GM18499 (cell line): ENCODE data around the gene CHID1.

Experiments
- ATAC-seq: cut with Tn5 transposase; IDR thresholded peaks from one replicate; pipeline ENCODE4 v1.9.1; 2021; ENCODE audit warnings: moderate number of reproducible peaks; ENCODE audit not compliant: insufficient read depth, unreplicated experiment

CHID1 gene

DNA sequence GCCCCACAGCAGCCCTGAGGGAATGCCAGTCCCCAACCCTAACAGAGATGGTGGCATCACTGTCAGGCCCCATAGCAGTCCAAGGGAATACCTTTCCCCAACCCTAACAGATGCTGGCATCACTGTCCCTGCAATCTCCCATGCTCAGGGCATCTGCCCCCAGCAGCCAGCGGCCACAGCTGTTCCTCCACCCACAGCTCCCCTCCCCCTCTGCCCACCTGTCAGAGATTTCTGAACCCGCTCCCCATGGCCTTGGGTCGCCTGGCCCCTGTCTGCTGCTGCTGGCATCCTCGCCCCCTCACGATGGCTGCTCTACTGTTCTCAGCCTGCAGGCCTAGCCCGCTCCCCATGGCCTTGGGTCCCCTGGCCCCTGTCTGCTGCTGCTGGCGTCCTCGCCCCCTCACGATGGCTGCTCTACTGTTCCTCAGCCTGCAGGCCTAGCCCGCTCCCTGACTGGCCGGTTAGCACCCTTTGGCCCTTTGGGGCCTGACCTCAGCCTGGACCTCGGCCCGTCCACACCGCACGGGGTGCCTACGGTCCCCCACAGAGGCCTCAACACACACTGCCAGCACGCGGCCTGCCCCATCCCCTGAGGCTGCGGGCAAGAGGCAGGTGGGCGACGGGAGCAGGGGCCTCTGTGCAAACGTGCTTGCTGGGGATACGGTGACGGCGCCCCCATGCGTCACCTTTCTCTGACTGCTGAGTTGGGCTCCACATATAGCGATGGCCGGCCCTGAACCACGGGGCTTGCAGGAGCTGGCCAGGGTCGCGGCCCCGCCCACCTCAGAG is 20.7 kb downstream of the CHID1 start:
- no peak for ATAC-seq

DNA sequence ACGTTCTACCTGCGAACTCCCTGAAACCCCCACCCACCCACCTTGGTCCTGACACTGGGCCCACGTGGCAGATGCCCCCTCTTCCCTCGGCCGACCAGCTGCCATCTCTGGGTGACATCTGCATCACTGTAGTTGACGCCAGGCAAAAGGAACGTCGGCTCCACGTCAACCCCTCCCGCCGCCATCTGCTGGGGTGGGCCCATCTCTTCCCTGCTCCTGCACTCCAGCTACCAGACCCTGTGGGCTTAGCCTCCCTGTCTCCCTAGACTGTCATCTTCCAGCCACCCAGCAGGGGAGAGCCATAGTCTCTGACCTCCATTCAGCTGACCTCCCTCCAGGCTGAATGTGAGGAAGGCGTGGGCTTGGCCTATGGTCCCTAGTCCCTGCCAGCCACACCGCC is 21.4 kb downstream of the CHID1 start:
- no peak for ATAC-seq

DNA sequence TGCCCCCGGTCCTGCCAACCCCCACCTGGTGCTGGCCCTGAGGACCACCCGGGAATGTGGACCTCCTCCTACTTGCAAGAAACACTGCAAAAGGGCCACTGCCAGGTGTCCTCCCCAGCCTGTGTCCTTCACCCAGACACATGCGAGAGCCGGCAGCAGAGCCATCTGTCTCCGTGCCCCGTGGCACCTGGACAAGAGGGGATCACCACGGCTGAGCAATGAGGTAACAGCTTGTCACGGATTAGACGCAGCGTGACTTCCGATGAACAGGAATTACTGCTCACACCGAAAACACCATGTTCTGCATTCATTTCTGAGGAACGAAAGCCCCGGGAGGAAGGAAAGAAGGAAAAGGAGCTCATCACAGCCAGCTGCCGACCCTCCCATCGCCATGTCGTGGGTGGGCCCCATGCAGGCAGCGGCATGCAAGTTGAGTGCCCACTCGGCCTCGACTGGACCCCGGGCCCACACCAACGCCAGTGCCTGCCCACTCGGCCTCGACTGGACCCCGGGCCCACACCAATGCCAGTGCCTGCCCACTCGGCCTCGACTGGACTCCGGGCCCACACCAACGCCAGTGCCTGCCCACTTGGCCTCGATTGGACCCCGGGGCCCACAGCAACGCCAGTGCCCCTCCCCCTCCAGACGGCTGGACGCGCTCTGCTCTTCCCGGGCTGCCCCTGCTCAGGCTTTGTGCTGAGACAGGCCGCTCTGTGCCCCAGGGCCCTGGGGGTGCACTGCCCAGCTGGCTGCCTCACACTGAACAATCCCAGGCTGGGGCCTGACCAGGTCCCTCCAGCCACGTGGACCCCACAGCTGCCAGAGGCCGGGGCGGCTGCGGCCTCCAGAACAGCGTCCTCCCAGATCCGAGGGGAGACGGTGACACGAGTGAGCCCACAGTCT is 22.0 kb downstream of the CHID1 start:
- ATAC-seq, result no peak

DNA sequence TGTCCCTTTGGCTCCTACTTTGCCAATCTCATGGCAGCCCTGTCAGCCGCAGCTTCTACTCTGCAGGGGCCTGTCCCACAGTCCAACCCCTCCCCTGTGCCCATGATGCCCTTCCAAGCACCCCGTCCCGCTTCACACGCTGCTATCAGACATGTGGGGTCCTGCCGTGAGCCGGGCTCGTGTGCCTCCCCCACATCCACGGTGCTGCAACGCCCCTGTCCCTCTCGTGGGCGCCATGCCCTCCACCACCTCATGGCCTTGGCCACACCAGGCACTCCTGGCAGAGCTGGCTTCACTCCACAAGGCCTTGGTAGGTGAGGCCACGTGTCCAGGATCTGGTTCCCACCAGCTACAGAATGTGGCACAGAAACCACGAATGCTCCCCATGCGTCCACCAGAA is 23.0 kb downstream of the CHID1 start:
- no peak for ATAC-seq

- ATAC-seq, result no peak
Observed at GRCh38 chr11:886568-886967, 24.0 kb downstream of the CHID1 start.

DNA sequence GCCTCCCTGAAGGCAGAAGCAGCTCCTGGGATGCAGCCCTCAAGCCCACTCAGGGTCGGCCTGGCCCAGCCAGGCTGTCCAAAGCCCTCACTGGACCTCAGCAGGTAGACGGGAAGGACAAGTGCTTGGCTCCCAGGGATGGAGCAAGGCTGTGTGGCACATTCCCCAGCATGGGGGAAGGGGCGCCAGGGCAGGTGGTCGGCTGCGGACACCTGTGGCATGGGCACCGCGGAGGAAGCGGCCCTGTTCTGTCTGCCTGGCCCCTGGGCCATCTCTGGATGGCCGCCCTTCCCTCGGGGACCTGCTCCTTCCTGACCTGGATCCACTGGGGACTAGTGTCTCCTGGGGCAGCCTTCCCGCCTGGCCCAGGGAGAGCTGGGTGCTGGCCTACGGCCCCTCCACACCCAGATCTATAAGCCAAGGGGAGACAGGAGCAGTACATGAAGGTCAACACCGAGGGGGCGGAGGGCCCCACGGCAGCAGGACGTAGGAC is 26.0 kb downstream of the CHID1 start:
- no peak for ATAC-seq

- no peak for ATAC-seq
Observed at GRCh38 chr11:883527-883926, 27.1 kb downstream of the CHID1 start.

GRCh38 chr11:882596-882995 is 28.0 kb downstream of the CHID1 start:
- ATAC-seq, result no peak

DNA sequence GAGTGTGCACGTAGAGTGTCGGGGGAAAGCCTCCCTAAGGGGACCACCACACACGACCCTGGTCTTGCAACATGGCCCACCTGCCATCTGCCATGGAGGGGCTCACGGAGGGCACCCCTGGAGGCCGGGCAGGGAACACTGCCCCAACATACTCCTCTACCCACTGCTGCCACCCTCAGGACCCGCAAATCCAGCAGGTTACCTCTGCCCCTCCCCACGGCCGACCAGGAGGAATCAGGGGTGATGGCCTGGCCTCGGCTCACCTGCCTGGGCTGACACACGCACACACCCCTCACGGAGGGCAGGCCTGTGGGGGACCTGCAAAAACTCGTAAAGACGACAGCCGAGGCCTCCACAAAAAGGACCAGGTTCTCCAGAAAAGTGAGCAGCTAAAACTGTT is 30.2 kb downstream of the CHID1 start:
- ATAC-seq, result no peak

- ATAC-seq, result no peak
Observed at GRCh38 chr11:877565-877964, 33.0 kb downstream of the CHID1 start.

DNA sequence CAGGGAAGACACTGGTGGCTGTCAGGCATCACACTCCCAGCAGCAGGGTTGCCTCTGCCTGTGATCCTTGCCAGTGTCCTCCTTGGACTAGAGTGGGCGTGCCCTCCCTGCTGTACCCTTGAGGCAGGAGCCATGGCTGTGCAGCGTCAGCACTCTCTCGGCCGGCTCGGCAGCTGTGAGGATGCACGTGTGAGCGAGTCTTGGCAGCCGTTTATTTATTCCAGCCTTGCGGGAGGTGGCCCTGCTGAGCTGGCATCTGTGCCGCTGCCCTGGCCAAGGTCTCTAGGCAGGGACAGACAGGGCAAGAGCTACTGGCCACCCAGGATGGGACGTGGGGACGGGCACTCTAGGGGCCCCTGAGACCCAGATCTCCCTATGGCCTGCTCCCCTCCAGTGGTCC is 34.1 kb downstream of the CHID1 start:
- ATAC-seq, result no peak

DNA sequence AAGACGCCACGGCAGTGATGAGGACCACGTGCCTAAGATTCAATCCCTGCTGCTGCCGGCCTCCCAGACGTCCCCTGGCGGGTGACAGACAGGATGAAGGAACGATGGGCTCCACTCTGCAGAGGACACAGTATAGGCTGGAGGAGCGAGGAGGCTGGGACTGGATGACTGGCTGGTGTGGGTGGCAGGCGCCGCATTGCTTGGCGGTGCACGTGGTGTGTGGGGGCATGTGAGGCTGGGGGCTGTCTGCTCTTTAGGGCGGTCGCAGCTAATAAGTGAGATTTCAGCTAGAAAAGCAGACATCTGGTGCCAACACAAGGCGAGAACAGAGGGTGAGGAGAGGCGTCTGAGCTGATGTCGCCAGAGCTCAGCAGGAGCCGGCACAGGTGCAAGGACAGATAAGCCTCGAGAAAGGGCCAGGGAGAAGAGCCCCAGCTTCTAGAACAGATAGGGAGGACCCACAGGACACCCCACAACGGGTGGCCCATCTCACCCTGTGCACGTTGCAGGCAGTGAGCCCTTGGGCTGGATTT is 34.8 kb downstream of the CHID1 start:
- ATAC-seq, result no peak

DNA sequence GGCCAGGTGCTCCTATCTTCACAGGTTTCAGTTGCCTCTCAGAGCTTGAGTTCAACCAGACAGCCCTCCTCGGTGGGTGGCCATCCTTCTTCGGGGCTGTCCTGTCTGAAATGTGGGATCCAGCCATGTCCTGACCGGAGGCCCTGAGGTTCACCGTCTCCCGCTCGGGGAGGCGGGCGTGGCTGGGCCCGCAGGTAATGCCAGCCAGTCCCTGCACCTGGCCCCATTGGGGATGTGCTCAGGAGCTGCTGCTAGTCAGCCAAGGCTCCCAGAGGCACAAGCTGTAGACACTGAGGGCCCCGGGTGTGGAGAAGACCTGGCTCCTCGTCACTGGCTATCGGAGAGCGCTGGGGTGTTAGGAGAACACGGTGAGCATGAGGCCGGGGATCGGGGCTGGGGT is 35.4 kb downstream of the CHID1 start:
- ATAC-seq, result no peak

DNA sequence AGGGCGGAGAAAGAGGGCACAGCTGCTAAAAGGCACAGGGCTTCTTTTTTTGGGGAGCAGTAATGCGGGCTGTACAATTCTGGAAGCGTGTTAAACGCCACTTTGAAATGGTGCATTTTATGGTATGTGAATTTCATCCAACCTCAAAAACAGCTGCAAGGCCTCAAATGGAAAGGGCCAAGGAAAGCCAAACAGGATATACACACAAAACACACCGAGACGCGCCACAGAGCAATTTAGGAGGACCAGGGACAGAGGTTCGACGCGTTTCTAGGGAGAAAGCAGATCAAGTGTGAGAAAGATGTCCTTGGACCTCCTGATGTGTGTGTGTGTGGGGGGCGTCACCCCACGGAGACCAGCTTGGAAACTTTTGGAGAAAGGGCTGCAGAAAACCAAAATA is 36.9 kb downstream of the CHID1 start:
- no peak for ATAC-seq

GRCh38 chr11:872799-873198 is 37.8 kb downstream of the CHID1 start:
- ATAC-seq, result no peak

DNA sequence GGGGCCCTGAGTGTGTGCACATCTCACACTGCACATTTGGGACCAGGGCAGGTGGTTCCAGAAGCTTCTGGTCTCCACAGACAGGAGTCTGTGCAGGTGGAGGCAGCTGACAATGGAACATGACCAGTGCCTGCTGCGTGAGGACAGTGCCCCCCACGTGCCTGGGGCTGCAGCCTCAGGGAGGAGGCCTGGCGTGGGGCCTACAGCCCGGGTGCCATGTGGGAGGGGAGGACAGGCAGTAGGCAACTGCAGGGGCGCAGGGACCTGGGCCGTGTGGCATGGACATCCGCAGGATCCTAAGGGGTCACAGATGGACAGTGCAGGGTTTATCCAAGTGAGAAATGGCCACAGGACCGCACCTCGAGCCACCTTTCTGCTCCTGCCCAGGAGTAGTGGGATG is 39.1 kb downstream of the CHID1 start:
- no peak for ATAC-seq

- ATAC-seq, result no peak
Observed at GRCh38 chr11:870418-870817, 40.2 kb downstream of the CHID1 start.

- ATAC-seq, result no peak
Observed at GRCh38 chr11:870127-870413, 40.5 kb downstream of the CHID1 start.

DNA sequence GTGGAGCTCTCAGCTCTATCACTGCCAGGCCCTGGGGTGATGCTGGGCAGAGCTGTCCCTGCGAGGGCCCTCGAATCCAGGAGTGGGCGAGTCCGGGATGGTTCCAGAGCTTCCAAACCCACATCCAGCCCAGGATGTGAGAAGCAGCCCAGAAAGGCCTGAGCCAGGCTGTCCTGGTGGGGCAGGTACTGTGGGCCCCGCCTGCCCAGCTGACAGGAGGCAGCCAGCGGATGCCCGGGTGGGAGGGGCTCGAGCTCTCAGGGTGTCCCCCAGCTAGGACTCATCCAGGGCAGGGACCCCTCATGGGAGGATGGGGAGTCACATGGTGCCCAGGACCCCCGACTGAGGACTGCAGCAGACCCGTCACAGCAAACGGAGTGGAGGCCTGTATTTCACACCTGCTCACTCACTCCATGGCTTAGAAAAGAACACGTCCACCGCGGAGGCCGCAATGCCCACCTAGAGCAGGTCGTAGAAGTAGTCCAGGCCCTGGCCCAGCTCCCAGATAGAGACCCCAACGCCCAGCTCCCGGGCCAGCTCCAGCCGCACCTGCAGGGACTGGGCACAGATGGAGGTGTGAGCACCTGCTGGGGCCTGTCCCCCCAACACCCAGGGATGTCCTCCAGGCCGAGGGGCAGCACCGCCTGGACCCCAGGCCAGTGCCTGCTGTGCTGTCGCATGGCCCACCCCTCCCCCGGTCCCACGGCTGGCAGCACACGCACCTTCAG is 41.0 kb downstream of the CHID1 start:
- ATAC-seq, result no peak

- no peak for ATAC-seq
Observed at GRCh38 chr11:868802-869201, 41.8 kb downstream of the CHID1 start.

- no peak for ATAC-seq
Observed at GRCh38 chr11:868394-868793, 42.2 kb downstream of the CHID1 start.
